ENCODE results near the gene ADGRB3.

Gene ADGRB3

GRCh38 chr6:69232911-69233448 is 597.9 kb downstream of the ADGRB3 start:
- no peak overlapping the region for H3K27ac ChIP-seq (ENCODE audit: low read depth, low read length, poor library complexity, severe bottlenecking)
- no peaks in the 10 kb centered on the region for H3K4me1 ChIP-seq (ENCODE audit: insufficient read depth, low read length, severe bottlenecking)
- no peaks in the 10 kb centered on the region for H3K9me3 ChIP-seq (ENCODE audit: low read length)
- TF ChIP-seq, protein P1, sequence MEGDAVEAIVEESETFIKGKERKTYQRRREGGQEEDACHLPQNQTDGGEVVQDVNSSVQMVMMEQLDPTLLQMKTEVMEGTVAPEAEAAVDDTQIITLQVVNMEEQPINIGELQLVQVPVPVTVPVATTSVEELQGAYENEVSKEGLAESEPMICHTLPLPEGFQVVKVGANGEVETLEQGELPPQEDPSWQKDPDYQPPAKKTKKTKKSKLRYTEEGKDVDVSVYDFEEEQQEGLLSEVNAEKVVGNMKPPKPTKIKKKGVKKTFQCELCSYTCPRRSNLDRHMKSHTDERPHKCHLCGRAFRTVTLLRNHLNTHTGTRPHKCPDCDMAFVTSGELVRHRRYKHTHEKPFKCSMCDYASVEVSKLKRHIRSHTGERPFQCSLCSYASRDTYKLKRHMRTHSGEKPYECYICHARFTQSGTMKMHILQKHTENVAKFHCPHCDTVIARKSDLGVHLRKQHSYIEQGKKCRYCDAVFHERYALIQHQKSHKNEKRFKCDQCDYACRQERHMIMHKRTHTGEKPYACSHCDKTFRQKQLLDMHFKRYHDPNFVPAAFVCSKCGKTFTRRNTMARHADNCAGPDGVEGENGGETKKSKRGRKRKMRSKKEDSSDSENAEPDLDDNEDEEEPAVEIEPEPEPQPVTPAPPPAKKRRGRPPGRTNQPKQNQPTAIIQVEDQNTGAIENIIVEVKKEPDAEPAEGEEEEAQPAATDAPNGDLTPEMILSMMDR (IDR thresholded peaks at IDR 0.05; ENCODE audit: low read length), result no peak
- no peak for TF ChIP-seq EZH2 (IDR thresholded peaks at IDR 0.05; ENCODE audit: borderline replicate concordance, low read length)
- no peaks in the 10 kb centered on the region for H3F3A ChIP-seq (ENCODE audit: insufficient read depth, low read length)
- H4K20me1 ChIP-seq (ENCODE audit: insufficient read depth, low read length), result no peaks in the 10 kb centered on the region
- H3K27me3 ChIP-seq (ENCODE audit: insufficient read depth, low read length), result no peaks in the 10 kb centered on the region
- no peak overlapping the region for H3K4me2 ChIP-seq (ENCODE audit: low read length)
- no peak overlapping the region for H3K9ac ChIP-seq (ENCODE audit: low read length)
- no peaks in the 10 kb centered on the region for H3K36me3 ChIP-seq (ENCODE audit: insufficient read depth, low read length)
- no peak overlapping the region for H2AFZ ChIP-seq (ENCODE audit: low read length)
- H3K4me3 ChIP-seq (ENCODE audit: low read depth, low read length, poor library complexity, severe bottlenecking), result no peak overlapping the region
- no peaks in the 10 kb centered on the region for H3K79me2 ChIP-seq (ENCODE audit: insufficient read depth, low read length)
- H3K9me2 ChIP-seq (ENCODE audit: low read depth, low read length), result no peaks in the 10 kb centered on the region

GRCh38 chr6:69238067-69238466 is 603.0 kb downstream of the ADGRB3 start:
- no peaks in the 10 kb centered on the region for H3K36me3 ChIP-seq (ENCODE audit: insufficient read depth, low read length)
- no peaks in the 10 kb centered on the region for H3K27me3 ChIP-seq (ENCODE audit: insufficient read depth, low read length)
- no peaks in the 10 kb centered on the region for H3K79me2 ChIP-seq (ENCODE audit: insufficient read depth, low read length)
- no peaks in the 10 kb centered on the region for H3K9me3 ChIP-seq (ENCODE audit: low read length)
- TF ChIP-seq, protein P1 (IDR thresholded peaks at IDR 0.05; ENCODE audit: low read length), result no peak
- TF ChIP-seq EZH2 (IDR thresholded peaks at IDR 0.05; ENCODE audit: borderline replicate concordance, low read length), result no peak
- H3K4me1 ChIP-seq (ENCODE audit: insufficient read depth, low read length, severe bottlenecking), result no peaks in the 10 kb centered on the region
- H3K4me2 ChIP-seq (ENCODE audit: low read length), result no peak overlapping the region
- no peaks in the 10 kb centered on the region; the same call in 1 of the 2 replicates for H4K20me1 ChIP-seq (ENCODE audit: insufficient read depth, low read length)
- H3K4me3 ChIP-seq (ENCODE audit: low read depth, low read length, poor library complexity, severe bottlenecking), result no peak overlapping the region
- H3K9me2 ChIP-seq (ENCODE audit: low read depth, low read length), result no peaks in the 10 kb centered on the region
- H3F3A ChIP-seq (ENCODE audit: insufficient read depth, low read length), result no peaks in the 10 kb centered on the region
- no peak overlapping the region for H3K9ac ChIP-seq (ENCODE audit: low read length)
- no peak overlapping the region for H3K27ac ChIP-seq (ENCODE audit: low read depth, low read length, poor library complexity, severe bottlenecking)
- H2AFZ ChIP-seq (ENCODE audit: low read length), result no peak overlapping the region

DNA sequence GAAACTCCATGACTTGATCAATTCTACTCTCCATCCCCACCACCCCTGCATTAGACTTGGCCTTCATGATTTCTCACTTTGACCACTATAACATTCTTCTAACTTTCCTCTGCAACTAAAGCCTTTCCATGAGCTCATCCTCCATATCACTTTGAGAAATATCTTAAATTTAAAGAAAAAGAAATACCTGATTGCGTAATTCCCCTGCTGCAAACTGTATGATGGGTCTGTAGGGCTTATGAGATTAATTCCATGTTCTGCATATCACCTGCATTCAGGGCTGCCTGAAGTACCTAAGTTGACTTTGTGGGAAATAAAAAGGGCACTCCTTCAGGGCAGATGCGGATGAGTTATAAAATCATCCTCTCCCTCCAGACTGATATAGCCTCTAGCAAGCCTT is 611.9 kb downstream of the ADGRB3 start:
- Histone ChIP-seq H3K4me1 (ENCODE audit: insufficient read depth, low read length, severe bottlenecking) (no peaks in the 10 kb centered on the region), H3K4me2 (ENCODE audit: low read length) (no peak overlapping the region), H3K9ac (ENCODE audit: low read length) (no peak overlapping the region)

GRCh38 chr6:69261010-69261409 is 625.9 kb downstream of the ADGRB3 start:
- Histone ChIP-seq H3K27me3 (ENCODE audit: insufficient read depth, low read length) (no peaks in the 10 kb centered on the region), H4K20me1 (ENCODE audit: insufficient read depth, low read length) (no peaks in the 10 kb centered on the region), H3K4me3 (ENCODE audit: low read depth, low read length, poor library complexity, severe bottlenecking) (no peak overlapping the region), H3K9ac (ENCODE audit: low read length) (no peak overlapping the region), H3K4me1 (ENCODE audit: insufficient read depth, low read length, severe bottlenecking) (no peaks in the 10 kb centered on the region), H3K79me2 (ENCODE audit: insufficient read depth, low read length) (no peaks in the 10 kb centered on the region), H3F3A (ENCODE audit: insufficient read depth, low read length) (no peaks in the 10 kb centered on the region), H3K4me2 (ENCODE audit: low read length) (no peak overlapping the region), H3K36me3 (ENCODE audit: insufficient read depth, low read length) (no peaks in the 10 kb centered on the region), H3K9me2 (ENCODE audit: low read depth, low read length) (no peaks in the 10 kb centered on the region), H3K27ac (ENCODE audit: low read depth, low read length, poor library complexity, severe bottlenecking) (no peak overlapping the region), H3K9me3 (ENCODE audit: low read length) (no peaks in the 10 kb centered on the region), H2AFZ (ENCODE audit: low read length) (no peak overlapping the region)
- no peak for TF ChIP-seq EZH2 (IDR thresholded peaks at IDR 0.05; ENCODE audit: borderline replicate concordance, low read length)
- TF ChIP-seq, protein P1 (IDR thresholded peaks at IDR 0.05; ENCODE audit: low read length), result no peak

More for the DNA sequence above, 611.9 kb downstream of the ADGRB3 start:
- Histone ChIP-seq H3K9me2 (ENCODE audit: low read depth, low read length) (no peaks in the 10 kb centered on the region), H3K27ac (ENCODE audit: low read depth, low read length, poor library complexity, severe bottlenecking) (no peak overlapping the region), H3K4me3 (ENCODE audit: low read depth, low read length, poor library complexity, severe bottlenecking) (no peak overlapping the region), H2AFZ (ENCODE audit: low read length) (no peak overlapping the region), H3F3A (ENCODE audit: insufficient read depth, low read length) (no peaks in the 10 kb centered on the region; the same call in 1 of the 2 replicates), H3K27me3 (ENCODE audit: insufficient read depth, low read length) (no peaks in the 10 kb centered on the region), H3K9me3 (ENCODE audit: low read length) (no peaks in the 10 kb centered on the region), H3K36me3 (ENCODE audit: insufficient read depth, low read length) (no peaks in the 10 kb centered on the region), H3K79me2 (ENCODE audit: insufficient read depth, low read length) (no peaks in the 10 kb centered on the region), H4K20me1 (ENCODE audit: insufficient read depth, low read length) (no peaks in the 10 kb centered on the region)
- no peak for TF ChIP-seq EZH2 (IDR thresholded peaks at IDR 0.05; ENCODE audit: borderline replicate concordance, low read length)
